K562 (cell line): ENCODE data around the gene FN3KRP. TPM values are rescaled to one million over a fixed set of nuclear protein-coding genes. Genes with fewer than 3 reads are reported as not detected.

Experiments
- ADNP ChIP-seq: fragments of 200-800 bp; sonication (Bioruptor generic); IDR thresholded peaks from 2 replicates; pipeline ENCODE4 v1.6.1; 2016; ENCODE audit warnings: missing genetic modification characterization, missing compliant biosample characterization
- BCL6 ChIP-seq: fragments of 250-450 bp; sonication (Bioruptor Pico); IDR thresholded peaks from 2 replicates; pipeline ENCODE4 v1.4.0; 2020
- CHD2 ChIP-seq: IDR thresholded peaks from 2 replicates; pipeline ENCODE4 v1.6.1; 2011; ENCODE audit warnings: low read depth, low read length
- CXXC5 ChIP-seq: fragments of 250-450 bp; sonication (Bioruptor Pico); IDR thresholded peaks from 2 replicates; pipeline ENCODE4 v1.8.0; 2022; ENCODE audit warnings: inconsistent platforms, mild to moderate bottlenecking, moderate library complexity
- E2F4 ChIP-seq: sonication (generic); formaldehyde crosslinking; IDR thresholded peaks from 2 replicates; pipeline ENCODE4 v1.8.0; 2022; ENCODE audit warnings: mild to moderate bottlenecking, low read depth, missing genetic modification reagents
- GABPB1 ChIP-seq: sonication (generic); formaldehyde crosslinking; IDR thresholded peaks from 2 replicates; pipeline ENCODE4 v1.8.0; 2022; ENCODE audit warnings: mild to moderate bottlenecking, missing genetic modification reagents
- HDGF ChIP-seq: fragments of 450-650 bp; IDR thresholded peaks from 2 replicates; pipeline ENCODE4 v1.6.1; 2016
- MEIS2 ChIP-seq: fragments of 450-650 bp; IDR thresholded peaks from 2 replicates; pipeline ENCODE4 v1.6.1; 2014; ENCODE audit warnings: mild to moderate bottlenecking; ENCODE audit not compliant: partially characterized antibody
- NFRKB ChIP-seq: fragments of 450-650 bp; IDR thresholded peaks from 2 replicates; pipeline ENCODE4 v1.6.1; 2016; ENCODE audit warnings: low read depth
- TCF15 ChIP-seq: fragments of 250-450 bp; sonication (Bioruptor Pico); IDR thresholded peaks from 2 replicates; pipeline ENCODE4 v1.8.0; 2022; ENCODE audit warnings: moderate library complexity, mild to moderate bottlenecking, inconsistent platforms
- ZBTB43 ChIP-seq: sonication (generic); formaldehyde crosslinking; IDR thresholded peaks from 2 replicates; pipeline ENCODE4 v1.8.0; 2023; ENCODE audit warnings: mild to moderate bottlenecking, missing genetic modification reagents
- ZBTB9 ChIP-seq: fragments of 450-650 bp; formaldehyde crosslinking; IDR thresholded peaks from 2 replicates; pipeline ENCODE4 v1.4.0; 2020; ENCODE audit warnings: mild to moderate bottlenecking, moderate library complexity
- ZNF449 ChIP-seq: fragments of 250-450 bp; sonication (Bioruptor Pico); IDR thresholded peaks from 2 replicates; pipeline ENCODE4 v1.8.0; 2022; ENCODE audit warnings: moderate library complexity, mild to moderate bottlenecking, inconsistent platforms
- ZNF609 ChIP-seq: sonication (generic); formaldehyde crosslinking; IDR thresholded peaks from 2 replicates; pipeline ENCODE4 v1.8.1; 2023; ENCODE audit warnings: missing genetic modification reagents, mild to moderate bottlenecking, borderline replicate concordance
- polyA plus RNA-seq, 8 experiments: library from polyadenylated mRNA; depleted of rRNA in 4 of 8; stranded (reverse) in 5 of 8; unstranded in 3 of 8; fragments of >200 nt; fragmentation: Nextera tagmentation in 2 of 8; fragmentation: Illumina TruSeq in 1 of 8; extraction: Ambion mirVana in 2 of 8; extraction: Trizol in 1 of 8; gene quantifications; 2 replicates each; pipeline versions ENCODE4 v1.2.1 to v1.2.3, GENCODE V29; 2011 to 2014; ENCODE audit warnings: inconsistent platforms in 1 of 8, missing spikeins in 1 of 8
- total RNA-seq, 7 experiments: library from RNA; depleted of rRNA in 6 of 7; stranded (reverse); fragments of >200 nt in 6 of 7; fragmentation: Illumina TruSeq in 2 of 7; extraction: Trizol in 2 of 7; gene quantifications; 2 replicates each; pipeline versions ENCODE4 v1.2.1 to v1.2.3, GENCODE V29; 2011 to 2021; ENCODE audit warnings: low replicate concordance in 1 of 7

Gene FN3KRP
- total and polyA plus RNA-seq, 9 of the 15 experiments (the other 6 are each of a cell fraction or from before 2014, with no cell fraction given) = 2.0 to 32.1 (median 24.9) TPM

- TF ChIP-seq ZNF449 (CRISPR knock-in tag) (no peak), GABPB1 (CRISPR knock-in tag) (peak; percentile 55), HDGF (no peak), ADNP (no peak), E2F4 (CRISPR knock-in tag) (peak; percentile 53; the same call in 1 of the 2 replicates), ZBTB43 (no peak), NFRKB (no peak), ZNF609 (CRISPR knock-in tag) (no peak), BCL6 (CRISPR knock-in tag) (no peak), CHD2 (no peak), TCF15 (CRISPR knock-in tag) (no peak), MEIS2 (no peak), ZBTB9 (CRISPR knock-in tag) (0 out of 2 replicates have a peak, but pooled peaks have one; percentile 37), CXXC5 (peak; percentile 91)
Measured at GRCh38 chr17:82734987-82735866, 18.7 kb downstream of the FN3KRP start, which contains the start of gene FN3K (continued).
